MCF 10A (cell line): Measurements from ENCODE around the gene VSTM2B. TPM values are rescaled to one million over a fixed set of nuclear protein-coding genes. Genes with fewer than 3 reads are reported as not detected.

Experiments used
- BruUV-seq: library from RNA; stranded (reverse); fragments of 400-500 nt; replicated peaks from 2 replicates; lab custom pipeline; 2021; lab: Mats Ljungman, UMichigan
- CTCF ChIA-PET: fragments of 300-600 bp; sonication (Branson Sonifier 250); formaldehyde crosslinking; extraction: SDS; loops from one replicate; lab custom pipeline; 2021; ENCODE audit warnings: antibody characterized with exemption, inconsistent platforms; lab: Yijun Ruan, JAX
- POLR2A ChIA-PET: fragments of 300-600, 350-650 bp; sonication (Branson Sonifier 250); formaldehyde crosslinking; extraction: SDS; loops from one replicate; lab custom pipeline; 2020; ENCODE audit warnings: antibody characterized with exemption, inconsistent platforms; lab: Yijun Ruan, JAX
- DNase-seq: peaks from one replicate; pipeline ENCODE4 v3.0.0-alpha.2; 2018; ENCODE audit not compliant: unreplicated experiment
- H3K27ac Mint-ChIP-seq: one replicate; pipeline ENCODE4 v1.8.0; 2022; ENCODE audit warnings: mild to moderate bottlenecking, low read depth, mixed read lengths; ENCODE audit not compliant: unreplicated experiment
- H3K27me3 Mint-ChIP-seq: one replicate; pipeline ENCODE4 v1.8.0; 2022; ENCODE audit warnings: mixed read lengths; ENCODE audit not compliant: insufficient read depth, unreplicated experiment
- H3K36me3 Mint-ChIP-seq: one replicate; pipeline ENCODE4 v1.8.0; 2022; ENCODE audit warnings: mild to moderate bottlenecking, moderate library complexity, mixed read lengths; ENCODE audit not compliant: insufficient read depth, unreplicated experiment
- H3K4me1 Mint-ChIP-seq: one replicate; pipeline ENCODE4 v1.8.0; 2022; ENCODE audit warnings: mixed read lengths; ENCODE audit not compliant: insufficient read depth, unreplicated experiment
- H3K4me3 Mint-ChIP-seq: one replicate; pipeline ENCODE4 v1.8.0; 2022; ENCODE audit warnings: mild to moderate bottlenecking, moderate library complexity, mixed read lengths; ENCODE audit not compliant: unreplicated experiment
- H3K9me3 Mint-ChIP-seq: one replicate; pipeline ENCODE4 v1.8.0; 2022; ENCODE audit warnings: mixed read lengths; ENCODE audit not compliant: unreplicated experiment
- CTCF ChIP-seq: fragments of 200-600 bp; IDR thresholded peaks from one replicate; pipeline ENCODE4 v1.8.0; 2022; ENCODE audit warnings: antibody characterized with exemption, mild to moderate bottlenecking; ENCODE audit not compliant: unreplicated experiment
- intact Hi-C: fragments of 100-400 bp; cut with micrococcal nuclease; formaldehyde crosslinking; loops from 2 replicates; pipeline ENCODE4 v1.14.1; 2022
- total RNA-seq: library from RNA; stranded (reverse); gene quantifications from 2 replicates; pipeline ENCODE4 v1.2.3, GENCODE V29; 2022

The VSTM2B gene
- total RNA-seq, 1 experiment from 2014 or later, result not detected

- no TSS peak for BruUV-seq
- no peaks in the 10 kb centered on the region for H3K36me3 Mint-ChIP-seq
- no peak for DNase-seq
- no peaks in the 10 kb centered on the region for H3K4me1 Mint-ChIP-seq
- no peak for TF ChIP-seq CTCF
- intact Hi-C loops, result no loop called here
- peaks cover 29% of the 10 kb centered on the region for H3K9me3 Mint-ChIP-seq
- POLR2A ChIA-PET, result no interaction called here
- no peak overlapping the region for H3K4me3 Mint-ChIP-seq
- no peaks in the 10 kb centered on the region for H3K27me3 Mint-ChIP-seq
- no peak overlapping the region for H3K27ac Mint-ChIP-seq
- CTCF ChIA-PET, result no interaction called here
Observed at GRCh38 chr19:29497241-29497640, 28.6 kb upstream of the VSTM2B start.

- intact Hi-C loops, result no loop called here
- no peaks in the 10 kb centered on the region for H3K36me3 Mint-ChIP-seq
- no TSS peak for BruUV-seq
- H3K4me1 Mint-ChIP-seq, result no peaks in the 10 kb centered on the region
- no peak for TF ChIP-seq CTCF
- no peak overlapping the region for H3K4me3 Mint-ChIP-seq
- ChIA-PET POLR2A (no interaction called here), CTCF (no interaction called here)
- H3K27ac Mint-ChIP-seq, result no peak overlapping the region
- no peak for DNase-seq
- peaks cover 22% of the 10 kb centered on the region for H3K9me3 Mint-ChIP-seq
- H3K27me3 Mint-ChIP-seq, result no peaks in the 10 kb centered on the region
Observed at GRCh38 chr19:29497686-29498436, 27.9 kb upstream of the VSTM2B start.

- no peak for DNase-seq
- ChIA-PET POLR2A (no interaction called here), CTCF (no interaction called here)
- no TSS peak for BruUV-seq
- no peaks in the 10 kb centered on the region for H3K27me3 Mint-ChIP-seq
- H3K27ac Mint-ChIP-seq, result no peak overlapping the region
- H3K4me3 Mint-ChIP-seq, result no peak overlapping the region
- peaks cover 16% of the 10 kb centered on the region for H3K9me3 Mint-ChIP-seq
- intact Hi-C loops, result no loop called here
- TF ChIP-seq CTCF, result no peak
- H3K36me3 Mint-ChIP-seq, result no peaks in the 10 kb centered on the region
- H3K4me1 Mint-ChIP-seq, result no peaks in the 10 kb centered on the region
Observed at GRCh38 chr19:29499261-29499920, 26.4 kb upstream of the VSTM2B start.

GRCh38 chr19:29499921-29500590, 25.7 kb upstream of the VSTM2B start:
- no peak for DNase-seq
- CTCF ChIA-PET, result no interaction called here
- TF ChIP-seq CTCF, result no peak
- POLR2A ChIA-PET, result no interaction called here
- no peaks in the 10 kb centered on the region for H3K36me3 Mint-ChIP-seq
- H3K4me1 Mint-ChIP-seq, result no peaks in the 10 kb centered on the region
- no peak overlapping the region for H3K27ac Mint-ChIP-seq
- intact Hi-C loops, result no loop called here
- peaks cover 15% of the 10 kb centered on the region for H3K9me3 Mint-ChIP-seq
- H3K4me3 Mint-ChIP-seq, result no peak overlapping the region
- no TSS peak for BruUV-seq
- H3K27me3 Mint-ChIP-seq, result no peaks in the 10 kb centered on the region
